AG09309 (cell line): ENCODE results near the gene RADIL.

Experiments
- DNase-seq: peaks from one replicate; pipeline ENCODE4 v3.0.0-alpha.2; 2010; ENCODE audit warnings: low read depth
- H3K4me3 ChIP-seq: 2 replicates; pipeline ENCODE4 v1.5.1; 2011; ENCODE audit warnings: mild to moderate bottlenecking, low read depth, low read length, moderate library complexity; ENCODE audit not compliant: control insufficient read depth
- CTCF ChIP-seq: IDR thresholded peaks from 2 replicates; pipeline ENCODE4 v1.5.1; 2011; ENCODE audit warnings: mild to moderate bottlenecking, low read depth, low read length, inconsistent platforms; ENCODE audit not compliant: insufficient read depth, control insufficient read depth; ENCODE audit errors: missing control alignments

RADIL gene

GRCh38 chr7:4816419-4817080, 67.0 kb downstream of the RADIL start:
- DNase-seq: no peak
- TF ChIP-seq CTCF: no peak
- no peak overlapping the region for H3K4me3 ChIP-seq

- no peak for DNase-seq
- no peak overlapping the region for H3K4me3 ChIP-seq
- no peak for TF ChIP-seq CTCF
Observed at GRCh38 chr7:4815609-4816418, 67.7 kb downstream of the RADIL start.

DNA sequence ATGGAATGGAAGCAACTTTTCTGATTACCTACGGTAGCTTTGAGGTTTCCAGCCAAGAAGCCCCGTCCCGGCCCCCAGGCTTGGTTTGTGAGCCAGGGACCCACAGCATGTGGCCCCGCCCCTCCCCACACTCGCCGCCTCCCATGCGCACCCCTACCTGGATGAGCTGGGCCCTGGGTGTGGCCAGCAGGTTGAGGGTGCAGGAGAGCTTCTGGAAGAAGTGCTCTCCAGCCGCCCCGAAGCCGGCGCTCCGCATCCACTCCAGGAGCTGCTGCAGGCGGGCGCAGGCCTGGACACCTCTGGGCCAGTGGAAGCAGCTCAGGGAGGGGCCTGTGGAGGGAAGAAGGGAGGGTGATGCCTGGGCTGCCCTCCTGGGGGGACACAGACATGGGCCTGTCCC, 68.4 kb downstream of the RADIL start:
- H3K4me3 ChIP-seq: no peak overlapping the region
- DNase-seq: no peak
- TF ChIP-seq CTCF: no peak

DNA sequence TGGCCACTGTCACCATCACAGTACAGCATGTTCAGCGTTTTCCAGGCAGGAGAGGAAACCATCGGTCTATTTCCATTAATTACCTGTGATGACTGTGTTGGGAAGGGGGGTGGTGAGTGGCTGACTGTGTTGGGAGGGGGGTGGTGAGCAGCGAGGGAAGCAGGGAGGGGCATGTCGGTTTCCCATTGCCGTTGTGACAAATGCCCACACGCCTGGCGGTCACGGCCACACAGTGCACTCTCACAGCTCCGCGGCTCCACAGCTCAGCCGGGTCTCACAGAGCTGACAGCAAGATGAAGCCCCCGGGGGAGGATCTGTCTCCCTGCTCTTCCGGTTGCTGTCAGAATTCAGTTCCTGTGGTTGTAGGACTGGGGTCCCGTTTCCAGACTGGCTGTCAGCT, 69.1 kb downstream of the RADIL start:
- no peak for TF ChIP-seq CTCF
- DNase-seq: no peak
- H3K4me3 ChIP-seq: no peak overlapping the region

DNA sequence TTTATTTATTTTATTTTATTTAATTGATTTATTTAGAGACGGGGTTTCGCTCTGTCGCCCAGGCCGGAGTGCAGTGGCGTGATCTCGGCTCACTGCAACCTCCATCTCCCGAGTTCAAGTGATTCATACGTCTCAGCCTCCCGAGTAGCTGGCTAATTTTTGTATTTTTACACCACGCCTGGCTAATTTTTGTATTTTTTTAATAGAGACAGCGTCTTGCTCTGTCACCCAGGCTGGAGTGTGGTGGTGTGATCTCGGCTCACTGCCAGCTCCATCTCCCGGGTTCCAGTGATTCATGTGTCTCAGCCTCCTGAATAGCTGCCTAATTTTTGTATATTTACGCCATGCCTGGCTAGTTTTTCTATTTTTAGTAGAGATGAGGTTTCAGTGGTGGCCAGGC, 73.8 kb downstream of the RADIL start:
- no peak overlapping the region for H3K4me3 ChIP-seq
- no peak for DNase-seq
- no peak for TF ChIP-seq CTCF

DNA sequence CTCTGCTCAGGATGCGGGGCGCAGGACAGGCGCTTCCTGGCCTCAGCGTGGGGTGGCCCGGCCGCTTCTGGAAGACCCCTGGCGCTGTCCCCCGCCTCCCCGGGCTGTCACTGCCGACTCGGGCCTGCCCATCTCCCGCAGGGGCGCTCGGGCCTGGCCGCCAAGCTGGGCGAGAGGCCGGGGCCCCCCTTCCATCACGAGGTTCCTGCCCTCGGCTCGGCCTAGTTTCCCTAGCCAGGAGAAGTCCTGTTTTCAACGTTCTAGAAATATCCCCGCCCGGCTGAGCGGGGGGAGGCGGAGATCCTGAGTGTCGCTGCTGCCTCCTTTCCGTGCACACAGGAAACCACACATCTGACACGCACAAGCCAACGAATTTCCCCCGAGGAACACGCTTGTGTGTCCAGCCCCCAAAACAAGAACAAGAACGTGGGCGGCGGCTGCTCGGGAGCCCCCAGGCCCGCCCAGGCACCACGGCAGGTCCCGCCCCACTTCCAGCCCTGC, 74.4 kb downstream of the RADIL start:
- no peak for DNase-seq
- no peak overlapping the region for H3K4me3 ChIP-seq
- TF ChIP-seq CTCF: no peak
